ENCODE results near the gene VAV1. TPM values are rescaled to one million over a fixed set of nuclear protein-coding genes. Genes with fewer than 3 reads are reported as not detected.

Gene VAV1
- total and polyA plus RNA-seq, 9 of the 15 experiments (the other 6 are each of a cell fraction or from before 2014, with no cell fraction given), result 0.46 to 20.1 (median 11.1) TPM

- TF ChIP-seq CREB3L1 (IDR thresholded peaks at IDR 0.05; ENCODE audit: borderline replicate concordance, low read depth) (peak; percentile 94), ZNF318 (IDR thresholded peaks at IDR 0.05; ENCODE audit: borderline replicate concordance in 1 of 2, low read depth in 1 of 2) (0 out of 4 replicates have a peak, but pooled peaks of 1 of the 2 experiments have one; percentile 22), PHB (CRISPR knock-in tag; IDR thresholded peaks at IDR 0.05) (no peak), NCOR1 (IDR thresholded peaks at IDR 0.05) (peak; percentile 4; the same call in 1 of the 2 replicates), CXXC5 (CRISPR knock-in tag; IDR thresholded peaks at IDR 0.05) (no peak), ZKSCAN1 (IDR thresholded peaks at IDR 0.05; ENCODE audit: low read depth, low read length) (no peak), ZNF197 (CRISPR knock-in tag; IDR thresholded peaks at IDR 0.05; ENCODE audit: low read depth) (no peak; the same call in 1 of the 2 replicates), HIVEP1 (CRISPR knock-in tag; IDR thresholded peaks at IDR 0.05) (no peak), SREBF2 (CRISPR knock-in tag; IDR thresholded peaks at IDR 0.05) (no peak), FOSL1 (tag; conservative IDR thresholded peaks at IDR 0.05) (no peak), MCM7 (IDR thresholded peaks at IDR 0.05) (no peak), FOXK1 (CRISPR knock-in tag; IDR thresholded peaks at IDR 0.05; ENCODE audit: borderline replicate concordance) (no peak), ZNF586 (CRISPR knock-in tag; conservative IDR thresholded peaks at IDR 0.05) (peak; percentile 68; the same call in 1 of the 2 replicates), FOXO4 (CRISPR knock-in tag; IDR thresholded peaks at IDR 0.05) (no peak), NCOA4 (IDR thresholded peaks at IDR 0.05; ENCODE audit: partially characterized antibody) (no peak), CAMTA2 (CRISPR knock-in tag; conservative IDR thresholded peaks at IDR 0.05) (no peak), POLR2A (conservative IDR thresholded peaks at IDR 0.05) (no peak)
Observed at GRCh38 chr19:6737873-6738786, 34.4 kb upstream of the VAV1 start (continued).

Measured in K562 (cell line).